Fibroblast of skin of abdomen (primary cell): Measurements from ENCODE around the gene GFRA1.
A peak's percentile ranks its signal among the peaks of the same experiment; 100 is the strongest.
"Not testable (repeated sequence)": the region's sequence is repeated elsewhere in the genome, so short reads cannot be mapped to it uniquely, and the experiment has no call there.

Experiments used
- DNase-seq: peaks from one replicate; pipeline ENCODE4 v3.0.0-alpha.2; 2013

The GFRA1 gene

DNA sequence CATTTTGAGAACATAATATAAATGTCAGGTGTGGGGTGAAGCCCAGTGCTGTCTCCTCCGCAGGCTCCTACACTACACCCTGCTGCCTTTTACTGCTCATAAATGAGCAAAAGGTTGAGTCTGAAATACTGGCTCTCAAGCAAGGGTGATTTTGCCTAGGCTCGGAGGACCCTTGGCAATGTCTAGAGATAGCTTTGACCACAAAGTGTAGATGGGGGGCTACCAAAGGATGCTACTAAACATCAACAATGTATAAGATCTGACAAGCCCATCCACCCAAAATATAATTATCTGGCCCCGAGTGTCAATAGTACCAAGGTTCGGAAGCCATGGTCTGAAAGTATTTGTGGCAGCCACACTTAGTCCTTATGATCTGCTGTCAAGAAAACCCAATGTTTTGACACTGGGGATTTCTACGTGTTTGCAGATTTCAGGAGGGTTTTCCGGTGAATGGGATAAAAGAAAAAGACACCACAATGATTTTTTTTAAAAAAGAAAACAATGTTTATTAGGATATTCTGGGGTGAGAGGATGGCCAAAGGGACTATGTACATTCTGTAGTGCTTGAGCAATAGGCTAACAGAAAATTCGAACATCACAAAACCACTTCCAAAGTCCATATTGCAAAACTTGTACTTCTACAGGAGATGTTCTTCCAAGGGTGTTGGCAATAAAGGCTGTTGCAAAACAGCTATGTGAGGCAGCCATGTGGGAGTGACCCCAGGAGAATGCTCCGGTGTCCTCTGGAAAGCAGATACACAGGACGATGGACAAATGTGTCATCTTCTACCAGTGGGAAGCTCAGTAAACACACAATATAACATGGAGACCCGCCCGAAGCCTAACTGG is 216.3 kb downstream of the GFRA1 start:
- DNase-seq: no peak

- no peak for DNase-seq
Observed at GRCh38 chr10:116055917-116056252, 217.1 kb downstream of the GFRA1 start.

DNA sequence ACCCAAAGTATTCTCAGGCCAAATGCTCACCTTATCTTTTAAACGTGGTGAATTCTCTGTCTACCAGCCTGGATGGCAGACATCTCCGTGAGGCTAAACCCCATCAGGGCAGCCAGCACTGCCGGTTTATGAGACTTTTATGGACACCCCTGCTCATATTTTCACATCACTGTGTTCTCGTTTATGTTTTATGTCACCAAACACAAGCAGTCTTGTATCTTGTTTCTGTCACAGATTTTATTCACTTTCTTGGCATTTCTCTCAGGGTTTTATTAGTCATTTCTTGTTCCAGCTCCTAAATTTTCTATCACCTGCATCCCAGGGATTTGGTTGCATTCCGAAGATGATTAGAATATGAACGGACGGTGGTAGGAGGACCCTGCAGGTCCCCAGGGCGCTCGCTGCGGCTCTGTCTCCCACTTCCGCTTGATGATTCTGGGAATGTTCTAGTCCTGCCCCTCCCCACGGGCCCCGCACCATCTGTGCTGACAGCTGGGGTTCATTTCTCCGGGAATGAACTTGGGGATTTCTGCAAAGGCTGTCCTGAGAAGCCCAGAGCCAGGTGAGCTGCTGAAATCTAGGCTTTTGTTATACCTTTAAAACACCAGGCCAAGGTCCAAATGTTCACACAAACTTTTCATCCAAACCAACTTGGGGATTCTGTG is 217.6 kb downstream of the GFRA1 start:
- peak; percentile 15 for DNase-seq

DNA sequence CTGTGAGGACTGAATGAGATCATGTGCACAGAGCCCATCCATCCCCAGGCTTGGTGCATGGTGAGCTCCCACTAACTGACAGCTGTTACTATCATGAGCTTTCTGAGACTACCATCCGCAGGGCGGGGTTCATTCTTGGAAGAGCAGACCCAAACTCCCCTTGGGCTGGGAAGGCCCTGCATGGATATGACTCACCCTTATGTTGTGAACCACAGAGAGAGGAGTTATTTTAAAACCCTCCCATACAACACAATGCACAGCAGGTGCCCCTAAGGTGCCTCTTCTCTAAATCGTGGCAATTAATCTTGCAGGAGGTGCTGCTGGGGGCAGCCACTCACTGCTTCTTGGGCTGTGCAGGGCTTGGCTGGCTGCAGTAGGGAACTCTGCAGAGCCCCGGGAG is 219.1 kb downstream of the GFRA1 start:
- no peak for DNase-seq

DNA sequence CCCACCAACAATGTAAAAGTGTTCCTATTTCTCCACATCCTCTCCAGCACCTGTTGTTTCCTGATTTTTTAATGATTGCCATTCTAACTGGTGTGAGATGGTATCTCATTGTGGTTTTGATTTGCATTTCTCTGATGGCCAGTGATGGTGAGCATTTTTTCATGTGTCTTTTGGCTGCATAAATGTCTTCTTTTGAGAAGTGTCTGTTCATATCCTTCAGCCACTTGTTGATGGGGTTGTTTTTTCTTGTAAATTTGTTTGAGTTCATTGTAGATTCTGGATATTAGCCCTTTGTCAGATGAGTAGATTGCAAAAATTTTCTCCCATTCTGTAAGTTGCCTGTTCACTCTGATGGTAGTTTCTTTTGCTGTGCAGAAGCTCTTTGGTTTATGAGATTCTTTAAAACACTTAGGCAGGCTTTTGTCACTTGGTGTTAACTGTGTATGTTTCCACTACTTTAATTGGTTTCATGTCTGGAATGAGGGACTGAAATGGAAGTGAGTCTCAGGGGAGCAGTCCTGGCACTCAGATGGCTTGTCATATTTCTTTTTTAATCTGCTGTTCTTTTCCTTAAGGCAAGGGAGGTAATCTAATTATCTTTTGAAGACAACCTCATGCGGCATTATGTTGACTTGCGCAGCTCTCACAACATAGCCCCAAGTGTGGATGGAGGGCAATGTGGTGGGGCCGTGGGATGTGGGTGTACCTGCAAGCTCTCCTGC is 219.8 kb downstream of the GFRA1 start:
- DNase-seq: not testable (repeated sequence)

GRCh38 chr10:116052522-116052921 is 220.5 kb downstream of the GFRA1 start:
- DNase-seq: not testable (repeated sequence)

- no peak for DNase-seq
Observed at GRCh38 chr10:116049974-116050304, 223.1 kb downstream of the GFRA1 start.

- no peak for DNase-seq
Observed at GRCh38 chr10:116049158-116049973, 223.6 kb downstream of the GFRA1 start.

- DNase-seq: no peak
Observed at GRCh38 chr10:116045366-116046356, 227.3 kb downstream of the GFRA1 start.

GRCh38 chr10:116044801-116045248 is 228.2 kb downstream of the GFRA1 start:
- peak; percentile 42 for DNase-seq

GRCh38 chr10:116043861-116044260 is 229.1 kb downstream of the GFRA1 start:
- no peak for DNase-seq

DNA sequence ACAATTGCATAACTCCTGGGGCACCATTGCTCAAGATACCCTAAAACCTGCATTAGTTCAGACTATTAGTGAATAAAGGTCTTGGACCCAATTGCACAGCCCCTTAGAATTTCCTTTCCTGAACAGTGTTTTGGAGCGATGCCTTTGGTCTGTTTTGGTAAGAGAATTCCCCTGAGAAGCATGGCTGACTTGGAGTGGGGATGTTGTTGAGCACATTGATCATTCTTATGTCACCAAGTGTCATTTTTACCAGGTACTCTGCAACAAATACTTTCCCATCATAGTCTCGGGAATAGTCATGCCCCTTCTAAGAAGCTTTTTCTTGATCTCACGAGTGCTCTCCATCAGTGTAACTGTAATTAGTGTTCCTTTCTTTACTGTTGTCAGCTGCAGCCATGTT is 229.7 kb downstream of the GFRA1 start:
- no peak for DNase-seq

DNA sequence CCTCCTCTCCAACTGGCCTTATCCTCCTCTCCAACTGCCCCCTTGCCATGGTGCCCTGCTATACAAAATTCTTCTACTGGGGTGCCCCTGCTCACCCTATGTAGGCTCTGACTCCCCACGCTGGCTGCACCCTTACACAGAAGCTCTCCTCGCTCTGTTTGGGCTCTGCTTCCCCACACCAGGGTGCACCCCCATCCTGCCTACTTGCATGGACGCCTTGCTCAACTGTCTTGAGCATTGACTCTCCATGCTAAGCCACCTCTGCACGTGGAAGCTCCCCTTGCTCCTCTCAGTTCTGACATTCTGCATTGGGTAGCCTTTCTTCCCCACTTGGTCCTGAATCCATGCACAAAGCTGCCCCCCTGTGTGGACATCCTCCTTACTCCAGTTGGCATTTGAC is 231.1 kb downstream of the GFRA1 start:
- no peak for DNase-seq

DNA sequence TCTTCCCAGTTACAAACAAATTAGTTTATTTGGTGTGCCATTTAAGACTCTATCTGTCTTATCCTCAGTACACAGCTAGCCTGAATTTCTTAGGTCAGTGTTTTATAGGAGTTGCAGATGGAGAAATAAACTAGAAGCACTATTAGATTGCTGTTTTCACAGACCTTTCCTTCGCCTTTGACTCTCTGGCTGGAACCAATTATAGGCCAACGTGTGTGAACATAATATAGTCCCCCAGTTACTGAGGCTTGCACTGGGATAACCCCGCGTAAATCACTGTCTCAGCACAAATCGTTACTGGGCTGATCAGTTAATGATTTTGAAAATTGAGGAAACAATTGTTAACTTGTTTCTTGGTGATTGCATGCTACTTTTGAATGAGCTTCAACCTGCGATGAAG is 233.4 kb downstream of the GFRA1 start:
- no peak for DNase-seq

DNA sequence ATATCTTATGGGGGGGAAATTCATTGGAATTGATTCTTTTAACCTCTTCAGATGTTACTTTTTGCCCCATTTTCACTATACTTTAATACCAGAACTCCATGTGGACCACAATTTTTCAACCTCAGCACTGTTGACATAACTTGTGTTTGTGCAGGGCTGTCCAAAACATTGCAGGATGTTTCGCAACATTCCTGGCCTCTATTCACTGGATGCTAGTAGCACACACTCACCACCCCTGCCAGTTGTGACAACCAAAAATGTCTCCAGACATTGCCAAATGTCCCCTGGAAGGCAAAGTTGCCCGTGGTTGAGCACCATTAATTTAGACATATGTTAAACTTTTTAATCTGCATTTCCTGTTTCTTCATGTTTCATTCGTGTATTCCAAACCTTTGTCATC is 234.7 kb downstream of the GFRA1 start:
- peak; percentile 29 for DNase-seq

DNA sequence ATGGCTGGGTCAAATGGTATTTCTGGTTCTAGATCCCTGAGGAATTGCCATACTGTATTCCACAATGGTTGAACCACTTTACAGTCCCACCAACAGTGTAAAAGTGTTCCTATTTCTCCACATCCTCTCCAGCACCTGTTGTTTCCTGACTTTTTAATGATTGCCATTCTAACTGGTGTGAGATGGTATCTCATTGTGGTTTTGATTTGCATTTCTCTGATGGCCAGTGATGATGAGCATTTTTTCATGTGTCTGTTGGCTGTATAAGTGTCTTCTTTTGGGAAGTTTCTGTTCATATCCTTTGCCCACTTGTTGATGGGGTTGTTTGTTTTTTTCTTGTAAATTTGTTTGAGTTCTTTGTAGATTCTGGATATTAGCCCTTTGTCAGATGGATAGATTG is 237.6 kb downstream of the GFRA1 start:
- DNase-seq: not testable (repeated sequence)

DNA sequence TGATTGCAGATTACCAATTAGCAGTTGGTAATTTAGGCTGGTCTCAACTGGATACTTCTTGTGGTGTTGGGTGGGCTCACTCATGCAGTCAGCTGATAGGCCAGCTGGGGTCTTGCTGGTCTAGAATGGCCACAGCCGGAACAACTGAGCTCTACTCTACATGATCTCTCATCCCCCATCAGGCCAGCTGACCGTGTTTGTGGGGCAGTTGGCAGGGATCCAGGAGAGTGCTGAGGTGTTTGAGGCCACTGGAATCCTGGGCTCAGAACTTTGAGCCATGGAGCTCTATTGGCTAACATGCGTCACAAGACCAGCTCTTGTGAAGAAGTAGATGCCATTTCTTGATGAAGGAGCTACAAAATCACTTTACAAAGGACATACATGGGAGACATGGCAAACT is 242.4 kb downstream of the GFRA1 start:
- DNase-seq: no peak

- no peak for DNase-seq
Observed at GRCh38 chr10:116029826-116030225, 243.2 kb downstream of the GFRA1 start.

DNA sequence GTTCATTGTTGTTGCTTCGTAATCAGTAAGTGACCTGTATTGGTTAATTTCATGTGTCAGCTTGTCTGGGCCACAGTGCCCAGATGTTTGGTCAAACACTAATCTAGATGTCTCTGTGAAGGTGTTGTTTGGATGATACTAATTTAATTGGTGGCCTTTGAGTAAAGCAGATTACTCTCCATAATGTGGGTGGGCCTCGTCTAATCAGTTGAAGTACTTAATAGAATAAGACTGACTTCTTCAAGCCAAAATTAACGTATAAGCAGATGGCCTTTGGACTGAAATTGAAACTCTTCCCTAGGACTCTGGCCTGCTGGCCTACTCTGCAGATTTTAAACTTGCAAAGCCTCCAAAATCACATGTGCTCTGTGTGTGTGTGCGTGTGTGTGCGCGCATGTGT is 245.7 kb downstream of the GFRA1 start:
- DNase-seq: no peak

GRCh38 chr10:116026725-116027124 is 246.3 kb downstream of the GFRA1 start:
- no peak for DNase-seq

DNA sequence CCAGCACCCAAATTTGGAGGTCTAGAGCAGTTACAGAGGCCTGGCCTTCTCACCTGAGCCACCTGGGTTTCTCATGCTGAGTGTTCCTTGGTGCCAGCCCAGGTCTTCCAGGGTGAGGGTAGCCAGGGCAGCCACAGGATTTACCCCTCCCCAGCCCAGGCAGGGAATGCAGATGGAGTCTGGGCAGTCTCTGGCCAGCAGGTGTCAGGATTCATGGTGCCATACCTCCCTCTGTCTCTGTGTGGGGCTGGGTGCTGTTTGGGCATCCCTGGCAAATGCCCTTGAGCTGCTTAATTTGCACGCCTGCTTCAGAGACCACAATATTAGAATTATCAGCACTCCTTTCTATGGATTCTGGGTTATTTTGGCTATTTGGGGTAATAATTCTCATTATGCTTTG is 246.7 kb downstream of the GFRA1 start:
- no peak for DNase-seq
